Mesendoderm (in vitro differentiated cells): Measurements from ENCODE around the gene ABCA2.

Experiments
- DNase-seq: peaks from one replicate; pipeline ENCODE4 v3.0.0; 2013
- H2AK5ac ChIP-seq: 2 replicates; pipeline ENCODE4 v1.6.1; 2013; ENCODE audit warnings: low read length, inconsistent platforms
- H2BK120ac ChIP-seq: 2 replicates; pipeline ENCODE4 v1.6.1; 2013; ENCODE audit warnings: low read depth, mild to moderate bottlenecking, low read length, moderate library complexity, mixed read lengths
- H2BK15ac ChIP-seq: replicated peaks from 2 replicates; pipeline ENCODE4 v1.6.1; 2013; ENCODE audit warnings: low read depth, mild to moderate bottlenecking, moderate library complexity
- H2BK5ac ChIP-seq: 2 replicates; pipeline ENCODE4 v1.6.1; 2013; ENCODE audit warnings: low read length, inconsistent platforms
- H3K18ac ChIP-seq: 2 replicates; pipeline ENCODE4 v1.6.1; 2013; ENCODE audit warnings: mild to moderate bottlenecking, low read length, mixed read lengths
- H3K23ac ChIP-seq: one replicate; pipeline ENCODE4 v1.6.1; 2013; ENCODE audit warnings: low read length
- H3K27ac ChIP-seq: 2 replicates; pipeline ENCODE4 v1.5.1; 2013; ENCODE audit warnings: low read depth, mild to moderate bottlenecking, inconsistent platforms, low read length, moderate library complexity
- H3K27me3 ChIP-seq: 2 replicates; pipeline ENCODE4 v1.6.1; 2013; ENCODE audit warnings: low read length, control low read depth, mild to moderate bottlenecking, inconsistent platforms; ENCODE audit not compliant: insufficient read depth, poor library complexity
- H3K36me3 ChIP-seq: 2 replicates; pipeline ENCODE4 v1.6.1; 2013; ENCODE audit warnings: low read length, inconsistent platforms; ENCODE audit not compliant: control insufficient read depth, insufficient read depth
- H3K4ac ChIP-seq: one replicate; pipeline ENCODE4 v1.6.1; 2013; ENCODE audit warnings: low read depth, mild to moderate bottlenecking, low read length, moderate library complexity
- H3K4me1 ChIP-seq: 2 replicates; pipeline ENCODE4 v1.6.1; 2013; ENCODE audit warnings: low read depth, low read length, inconsistent platforms; ENCODE audit not compliant: control insufficient read depth
- H3K4me2 ChIP-seq: 2 replicates; pipeline ENCODE4 v1.6.1; 2013; ENCODE audit warnings: low read length
- H3K4me3 ChIP-seq: 2 replicates; pipeline ENCODE4 v1.5.1; 2013; ENCODE audit warnings: mild to moderate bottlenecking, low read length
- H3K56ac ChIP-seq: one replicate; pipeline ENCODE4 v1.6.1; 2013; ENCODE audit warnings: low read length
- H3K79me1 ChIP-seq: 2 replicates; pipeline ENCODE4 v1.6.1; 2013; ENCODE audit warnings: low read length, inconsistent platforms
- H3K79me2 ChIP-seq: 2 replicates; pipeline ENCODE4 v1.6.1; 2013; ENCODE audit warnings: mild to moderate bottlenecking, low read length; ENCODE audit not compliant: control insufficient read depth, insufficient read depth
- H3K9ac ChIP-seq: 2 replicates; pipeline ENCODE4 v1.6.1; 2013; ENCODE audit warnings: low read length, inconsistent platforms
- H4K5ac ChIP-seq: one replicate; pipeline ENCODE4 v1.6.1; 2013; ENCODE audit warnings: low read length
- H4K8ac ChIP-seq: one replicate; pipeline ENCODE4 v1.6.1; 2013; ENCODE audit warnings: low read depth, mild to moderate bottlenecking, control low read depth, low read length, moderate library complexity
- WGBS: extraction: QIAGEN DNeasy Blood & Tissue Kit; methylation state at CpG from one replicate; pipeline ENCODE4 v1.1.7; 2013; ENCODE audit warnings: low lambda C conversion rate, missing lambda C conversion rate; ENCODE audit not compliant: insufficient coverage; ENCODE audit errors: extremely low coverage; 5-methylcytosine and 5-hydroxymethylcytosine counted together

Gene ABCA2

DNA sequence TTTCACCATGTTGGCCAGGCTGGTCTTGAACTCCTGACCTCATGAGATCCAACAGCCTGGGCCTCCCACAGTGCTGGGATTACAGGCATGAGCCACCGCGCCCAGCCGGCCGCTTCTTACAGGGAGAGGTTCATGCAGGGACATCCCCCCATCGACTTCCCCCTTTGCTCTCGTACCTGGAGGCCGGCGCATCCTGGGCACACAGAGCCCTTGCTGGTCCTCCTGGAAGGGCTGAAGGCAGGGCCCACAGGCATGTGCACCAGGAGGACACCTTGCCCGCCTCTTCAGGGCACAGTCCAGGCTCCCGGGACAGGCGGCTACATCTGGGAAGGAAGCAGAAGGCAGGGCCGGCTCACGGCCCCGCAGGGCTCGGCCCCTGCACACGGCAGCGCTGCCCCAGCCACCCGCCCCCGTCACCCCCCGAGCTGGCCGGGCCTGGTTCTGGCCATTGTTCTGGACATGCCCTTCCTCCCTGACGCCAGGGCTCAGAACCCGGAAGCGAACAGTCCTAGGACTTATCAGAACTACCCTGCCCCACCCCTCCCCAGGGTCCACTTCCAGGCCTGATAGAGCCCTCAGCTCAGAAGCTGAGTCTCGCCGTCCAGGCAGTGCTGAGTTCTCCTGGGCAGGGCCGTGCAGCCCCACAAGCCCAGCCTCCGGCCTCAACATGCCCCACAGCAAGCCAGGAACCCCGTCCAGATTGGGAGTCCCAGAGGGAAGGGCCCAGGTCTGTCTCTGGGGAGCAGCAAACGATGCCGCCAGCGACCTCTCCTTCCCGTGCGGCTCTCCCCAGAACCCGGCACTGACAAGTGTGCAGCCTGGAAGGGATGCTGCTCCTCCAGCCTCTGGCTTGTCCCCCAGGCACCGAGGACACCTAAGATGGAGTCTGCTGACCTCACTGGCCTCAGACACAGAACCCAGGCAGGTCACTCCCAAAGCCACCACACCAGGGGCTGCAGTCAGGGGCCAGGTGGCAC, 15.0 kb upstream of the ABCA2 start:
- Histone ChIP-seq H2BK15ac (no peak overlapping the region), H3K79me2 (no peaks in the 10 kb centered on the region), H3K79me1 (no peaks in the 10 kb centered on the region), H2AK5ac (no peak overlapping the region), H3K4me2 (no peak overlapping the region), H3K56ac (no peak overlapping the region), H2BK120ac (no peak overlapping the region), H3K18ac (no peak overlapping the region), H3K23ac (no peak overlapping the region), H3K4ac (no peak overlapping the region), H3K27ac (no peak overlapping the region), H3K9ac (no peak overlapping the region), H3K36me3 (no peaks in the 10 kb centered on the region), H3K4me1 (no peaks in the 10 kb centered on the region), H4K5ac (no peak overlapping the region), H3K4me3 (no peak overlapping the region), H2BK5ac (no peak overlapping the region), H4K8ac (no peak overlapping the region), H3K27me3 (peaks cover 7% of the 10 kb centered on the region)
- WGBS = no CpG with 5 or more reads among the region's 36 CpGs
- no peak for DNase-seq

DNA sequence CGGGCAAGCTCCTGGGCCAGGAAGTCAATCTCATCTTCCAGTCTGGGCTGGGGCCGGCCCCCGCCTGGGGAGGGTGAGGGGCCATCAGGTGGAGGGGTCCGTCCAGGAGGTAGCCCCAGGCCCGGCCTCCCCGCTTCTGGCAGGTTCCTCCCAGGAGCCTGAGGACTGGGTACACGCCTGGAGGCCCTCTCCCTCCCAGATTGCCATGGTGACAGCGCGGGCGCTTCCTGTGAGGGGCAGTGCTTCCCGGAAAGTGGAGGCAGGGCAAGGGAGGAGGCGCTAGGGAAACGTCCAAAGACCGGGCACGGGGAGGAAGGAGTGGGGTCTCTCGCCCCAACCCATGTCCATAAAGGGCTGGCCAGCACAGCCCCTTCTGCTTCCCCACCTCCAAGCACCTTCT, 13.1 kb upstream of the ABCA2 start:
- H3K4me3 ChIP-seq = no peak overlapping the region

DNA sequence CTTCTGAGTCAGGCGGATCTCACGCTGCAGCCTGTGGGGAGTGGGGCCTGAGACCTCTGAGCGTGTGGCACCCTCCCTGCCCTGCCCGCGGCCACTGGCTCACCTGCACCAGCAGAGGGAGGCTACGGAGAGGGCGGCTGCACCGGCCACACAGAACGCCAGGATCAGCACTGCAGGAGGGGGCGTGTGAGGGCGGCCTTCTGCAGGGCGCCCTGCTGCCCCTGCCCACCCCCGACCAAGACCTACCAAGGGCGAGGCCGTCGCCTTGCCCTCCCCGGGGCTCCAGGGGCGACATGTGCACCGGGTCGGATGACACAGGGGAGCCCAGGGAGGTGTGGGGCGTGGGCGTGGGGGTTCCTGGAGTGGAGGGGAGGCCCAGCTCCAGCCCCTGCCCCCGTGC, 12.5 kb upstream of the ABCA2 start:
- WGBS = no CpG with 5 or more reads among the region's 23 CpGs
- H4K5ac ChIP-seq = no peak overlapping the region
- H3K18ac ChIP-seq = no peak overlapping the region
- H3K4me3 ChIP-seq = no peak overlapping the region
- no peak overlapping the region for H3K27ac ChIP-seq
- H3K27me3 ChIP-seq = peaks cover 7% of the 10 kb centered on the region
- no peak overlapping the region for H2BK120ac ChIP-seq
- no peak overlapping the region for H2BK5ac ChIP-seq
- H3K4ac ChIP-seq = no peak overlapping the region
- H3K4me1 ChIP-seq = no peaks in the 10 kb centered on the region
- H3K9ac ChIP-seq = no peak overlapping the region
- no peaks in the 10 kb centered on the region for H3K36me3 ChIP-seq
- no peak overlapping the region for H3K4me2 ChIP-seq
- H4K8ac ChIP-seq = no peak overlapping the region
- H2BK15ac ChIP-seq = no peak overlapping the region
- no peak overlapping the region for H3K56ac ChIP-seq
- no peak overlapping the region for H2AK5ac ChIP-seq
- H3K79me2 ChIP-seq = no peaks in the 10 kb centered on the region
- no peak for DNase-seq
- H3K23ac ChIP-seq = no peak overlapping the region
- no peaks in the 10 kb centered on the region for H3K79me1 ChIP-seq

More for the DNA sequence above, 13.1 kb upstream of the ABCA2 start:
- H4K5ac ChIP-seq = no peak overlapping the region
- no peak overlapping the region for H3K56ac ChIP-seq
- no peak overlapping the region for H2BK5ac ChIP-seq
- no peak overlapping the region for H2BK120ac ChIP-seq
- H3K23ac ChIP-seq = no peak overlapping the region
- H2AK5ac ChIP-seq = no peak overlapping the region
- H2BK15ac ChIP-seq = no peak overlapping the region
- H3K79me2 ChIP-seq = no peaks in the 10 kb centered on the region
- no peaks in the 10 kb centered on the region for H3K79me1 ChIP-seq
- H3K9ac ChIP-seq = no peak overlapping the region
- no peak overlapping the region for H4K8ac ChIP-seq
- no peak overlapping the region for H3K18ac ChIP-seq
- H3K36me3 ChIP-seq = no peaks in the 10 kb centered on the region
- H3K4ac ChIP-seq = no peak overlapping the region
- DNase-seq = no peak
- H3K27ac ChIP-seq = no peak overlapping the region
- no peaks in the 10 kb centered on the region for H3K4me1 ChIP-seq
- peaks cover 7% of the 10 kb centered on the region for H3K27me3 ChIP-seq
- no peak overlapping the region for H3K4me2 ChIP-seq
- WGBS = no CpG with 5 or more reads among the region's 16 CpGs

DNA sequence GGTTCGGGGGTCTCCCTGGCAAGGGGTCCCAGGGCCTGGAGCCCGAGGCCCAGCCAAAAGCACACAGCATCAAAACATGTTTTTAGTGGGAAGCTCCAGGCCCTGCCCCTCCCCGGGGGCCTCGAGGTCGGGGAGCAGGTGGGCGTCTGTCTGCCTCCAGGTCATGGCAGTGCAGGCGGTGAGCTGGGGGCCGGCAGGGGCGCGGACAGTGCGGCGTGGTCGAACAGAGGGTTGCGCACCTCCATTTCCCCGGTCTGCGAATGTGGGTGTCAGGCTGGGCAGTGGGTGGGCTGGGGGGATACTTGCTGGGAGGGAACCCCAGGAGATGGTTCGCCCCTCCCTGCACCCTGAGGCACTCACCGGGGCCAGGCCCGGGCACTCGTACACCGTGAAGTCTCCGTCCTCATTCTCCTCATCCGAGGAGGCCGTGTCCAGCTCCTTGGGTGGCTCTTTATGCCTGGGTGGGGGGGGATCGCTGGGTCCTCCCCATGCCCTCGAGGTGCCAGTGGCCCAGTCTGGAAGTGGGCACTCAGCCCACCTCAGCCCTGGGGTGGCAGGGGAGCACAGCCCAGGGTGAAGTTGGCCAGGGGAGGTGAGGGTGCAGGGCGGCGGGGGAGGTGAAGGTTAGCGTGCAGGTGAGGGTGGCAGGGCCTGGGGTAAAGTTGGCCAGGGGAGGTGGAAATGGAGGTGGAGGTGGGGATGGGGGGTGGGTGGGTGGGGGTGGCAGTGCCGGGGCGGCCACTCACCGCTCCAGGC, 11.8 kb upstream of the ABCA2 start:
- H3K27me3 ChIP-seq = peaks cover 3% of the 10 kb centered on the region
- H3K4me3 ChIP-seq = no peak overlapping the region
- no peak overlapping the region for H4K8ac ChIP-seq
- H2AK5ac ChIP-seq = no peak overlapping the region
- H3K23ac ChIP-seq = no peak overlapping the region
- no peak overlapping the region for H4K5ac ChIP-seq
- H3K4me2 ChIP-seq = no peak overlapping the region
- no peaks in the 10 kb centered on the region for H3K79me2 ChIP-seq
- whole genome bisulfite sequencing = no CpG with 5 or more reads among the region's 32 CpGs
- H3K79me1 ChIP-seq = no peaks in the 10 kb centered on the region
- H2BK15ac ChIP-seq = no peak overlapping the region
- no peak overlapping the region for H3K4ac ChIP-seq
- no peak overlapping the region for H2BK120ac ChIP-seq
- H3K27ac ChIP-seq = no peak overlapping the region
- H3K36me3 ChIP-seq = no peaks in the 10 kb centered on the region
- no peak overlapping the region for H3K56ac ChIP-seq
- no peak for DNase-seq
- no peak overlapping the region for H2BK5ac ChIP-seq
- H3K18ac ChIP-seq = no peak overlapping the region
- H3K4me1 ChIP-seq = no peaks in the 10 kb centered on the region
- no peak overlapping the region for H3K9ac ChIP-seq

DNA sequence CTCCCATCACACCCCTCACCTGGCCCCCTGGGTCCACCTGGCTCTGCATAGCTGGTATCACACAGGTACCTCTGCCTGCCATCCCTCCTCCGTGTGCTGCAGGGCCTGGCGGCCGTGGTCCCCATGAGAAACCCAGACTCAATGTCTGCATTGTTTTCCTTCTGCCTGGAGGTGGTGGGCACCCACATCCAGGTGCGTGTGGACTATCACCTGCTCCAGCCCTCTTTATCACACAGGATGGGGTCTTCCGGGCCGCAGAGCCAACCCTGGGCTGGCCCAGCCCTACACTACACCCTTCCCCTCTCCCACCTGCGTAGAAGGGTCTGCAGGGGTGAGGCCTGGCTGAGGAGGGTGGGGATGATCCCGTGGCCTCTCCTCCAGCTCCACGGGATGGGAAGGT, 10.9 kb upstream of the ABCA2 start:
- no peaks in the 10 kb centered on the region for H3K4me1 ChIP-seq
- no peak overlapping the region for H3K9ac ChIP-seq
- no CpG with 5 or more reads among the region's 9 CpGs for WGBS
- no peak overlapping the region for H3K4me2 ChIP-seq
- H3K27me3 ChIP-seq = no peaks in the 10 kb centered on the region
- H4K5ac ChIP-seq = no peak overlapping the region
- no peak overlapping the region for H2BK15ac ChIP-seq
- no peak overlapping the region for H3K23ac ChIP-seq
- no peak overlapping the region for H3K56ac ChIP-seq
- no peaks in the 10 kb centered on the region for H3K79me1 ChIP-seq
- no peaks in the 10 kb centered on the region for H3K36me3 ChIP-seq
- H3K27ac ChIP-seq = no peak overlapping the region
- no peak overlapping the region for H3K18ac ChIP-seq
- H3K4me3 ChIP-seq = no peak overlapping the region
- H2BK5ac ChIP-seq = no peak overlapping the region
- H3K4ac ChIP-seq = no peak overlapping the region
- DNase-seq = no peak
- no peaks in the 10 kb centered on the region for H3K79me2 ChIP-seq
- H4K8ac ChIP-seq = no peak overlapping the region
- H2AK5ac ChIP-seq = no peak overlapping the region
- H2BK120ac ChIP-seq = no peak overlapping the region
